K562 (cell line): ENCODE results near the gene PPFIA3. TPM values are rescaled to one million over a fixed set of nuclear protein-coding genes. Genes with fewer than 3 reads are reported as not detected.

Source experiments
- ASH1L ChIP-seq: fragments of 450-650 bp; IDR thresholded peaks from 2 replicates; pipeline ENCODE4 v1.6.1; 2018; ENCODE audit warnings: borderline replicate concordance, mild to moderate bottlenecking, low read depth; ENCODE audit not compliant: partially characterized antibody
- BRD9 ChIP-seq: fragments of 450-650 bp; IDR thresholded peaks from 2 replicates; pipeline ENCODE4 v1.6.1; 2018; ENCODE audit warnings: low read depth; ENCODE audit not compliant: partially characterized antibody
- ELF2 ChIP-seq: fragments of 250-450 bp; sonication (Bioruptor Pico); IDR thresholded peaks from 2 replicates; pipeline ENCODE4 v1.5.0; 2021; ENCODE audit warnings: mild to moderate bottlenecking
- ESRRA ChIP-seq: fragments of 450-650 bp; IDR thresholded peaks from 2 replicates; pipeline ENCODE4 v1.6.1; 2014; ENCODE audit warnings: low read depth, mild to moderate bottlenecking, moderate library complexity, borderline replicate concordance
- FOXP1 ChIP-seq: sonication (generic); formaldehyde crosslinking; IDR thresholded peaks from 2 replicates; pipeline ENCODE4 v1.8.0; 2022; ENCODE audit warnings: mild to moderate bottlenecking, missing genetic modification reagents
- GABPB1 ChIP-seq: sonication (generic); formaldehyde crosslinking; IDR thresholded peaks from 2 replicates; pipeline ENCODE4 v1.8.0; 2022; ENCODE audit warnings: mild to moderate bottlenecking, missing genetic modification reagents
- HEY1 ChIP-seq: fragments of 250-450 bp; sonication (Bioruptor Pico); IDR thresholded peaks from 2 replicates; pipeline ENCODE4 v1.5.0; 2020; ENCODE audit warnings: mild to moderate bottlenecking, moderate library complexity, borderline replicate concordance
- KAT7 ChIP-seq: sonication (generic); formaldehyde crosslinking; IDR thresholded peaks from 2 replicates; pipeline ENCODE4 v1.8.0; 2022; ENCODE audit warnings: missing genetic modification reagents, mild to moderate bottlenecking, borderline replicate concordance
- MTA3 ChIP-seq: fragments of 450-650 bp; formaldehyde crosslinking; IDR thresholded peaks from 2 replicates; pipeline ENCODE4 v1.6.1; 2017; ENCODE audit warnings: mild to moderate bottlenecking, borderline replicate concordance
- NELFE ChIP-seq: IDR thresholded peaks from 2 replicates; pipeline ENCODE4 v1.6.1; 2011; ENCODE audit warnings: mild to moderate bottlenecking; ENCODE audit not compliant: insufficient read depth, insufficient read length
- SAFB2 ChIP-seq: fragments of 200-400 bp; formaldehyde crosslinking; IDR thresholded peaks from 2 replicates; pipeline ENCODE4 v1.6.1; 2018; ENCODE audit warnings: borderline replicate concordance, low read length, low read depth, moderate library complexity; ENCODE audit not compliant: severe bottlenecking
- SIRT6 ChIP-seq: IDR thresholded peaks from one replicate; pipeline ENCODE4 v1.6.1; 2012; ENCODE audit warnings: low read depth, mild to moderate bottlenecking, control low read depth, inconsistent platforms, low read length, moderate library complexity
- SMARCC2 ChIP-seq: fragments of 450-650 bp; IDR thresholded peaks from 2 replicates; pipeline ENCODE4 v1.6.1; 2017; ENCODE audit warnings: antibody characterized with exemption, moderate library complexity, mild to moderate bottlenecking, low read depth
- STAT5B ChIP-seq: fragments of 250-450 bp; sonication (Bioruptor Pico); IDR thresholded peaks from 2 replicates; pipeline ENCODE4 v1.8.0; 2021; ENCODE audit warnings: mild to moderate bottlenecking, inconsistent platforms
- TAL1 ChIP-seq: fragments of 450-650 bp; IDR thresholded peaks from 2 replicates; pipeline ENCODE4 v1.6.1; 2016; ENCODE audit warnings: mild to moderate bottlenecking
- TEAD1 ChIP-seq, 2 experiments: fragments of 450-650 bp in 1 of 2; sonication (generic) in 1 of 2; formaldehyde crosslinking; IDR thresholded peaks; 2 replicates each; pipeline versions ENCODE4 v1.4.0 to v1.8.0; 2020 to 2022; ENCODE audit warnings: mild to moderate bottlenecking in 2 of 2, missing genetic modification reagents in 1 of 2
- TRIM28 ChIP-seq: fragments of 450-650 bp; IDR thresholded peaks from 2 replicates; pipeline ENCODE4 v1.6.1; 2017
- ZNF436 ChIP-seq: fragments of 250-450, 450-650 bp; sonication (Bioruptor Pico); formaldehyde crosslinking; IDR thresholded peaks from 2 replicates; pipeline ENCODE4 v1.7.0; 2020; ENCODE audit warnings: mild to moderate bottlenecking
- polyA plus RNA-seq, 8 experiments: library from polyadenylated mRNA; depleted of rRNA in 4 of 8; stranded (reverse) in 5 of 8; unstranded in 3 of 8; fragments of >200 nt; fragmentation: Nextera tagmentation in 2 of 8; fragmentation: Illumina TruSeq in 1 of 8; extraction: Ambion mirVana in 2 of 8; extraction: Trizol in 1 of 8; gene quantifications; 2 replicates each; pipeline versions ENCODE4 v1.2.1 to v1.2.3, GENCODE V29; 2011 to 2014; ENCODE audit warnings: inconsistent platforms in 1 of 8, missing spikeins in 1 of 8
- total RNA-seq, 7 experiments: library from RNA; depleted of rRNA in 6 of 7; stranded (reverse); fragments of >200 nt in 6 of 7; fragmentation: Illumina TruSeq in 2 of 7; extraction: Trizol in 2 of 7; gene quantifications; 2 replicates each; pipeline versions ENCODE4 v1.2.1 to v1.2.3, GENCODE V29; 2011 to 2021; ENCODE audit warnings: low replicate concordance in 1 of 7
- TF ChIP-seq, protein P1 (sequence below): fragments of 250-450 bp; sonication (Bioruptor Pico); IDR thresholded peaks from 2 replicates; pipeline ENCODE4 v1.4.0; 2020; ENCODE audit warnings: mild to moderate bottlenecking, moderate library complexity, borderline replicate concordance
- TF ChIP-seq, protein P2 (sequence below): fragments of 250-450 bp; sonication (Bioruptor Pico); IDR thresholded peaks from 2 replicates; pipeline ENCODE4 v1.4.0; 2020; ENCODE audit warnings: mild to moderate bottlenecking

Gene PPFIA3
- total and polyA plus RNA-seq, 9 of the 15 experiments (the other 6 are each of a cell fraction or from before 2014, with no cell fraction given), result 0.10 to 53.0 (median 17.6) TPM

DNA sequence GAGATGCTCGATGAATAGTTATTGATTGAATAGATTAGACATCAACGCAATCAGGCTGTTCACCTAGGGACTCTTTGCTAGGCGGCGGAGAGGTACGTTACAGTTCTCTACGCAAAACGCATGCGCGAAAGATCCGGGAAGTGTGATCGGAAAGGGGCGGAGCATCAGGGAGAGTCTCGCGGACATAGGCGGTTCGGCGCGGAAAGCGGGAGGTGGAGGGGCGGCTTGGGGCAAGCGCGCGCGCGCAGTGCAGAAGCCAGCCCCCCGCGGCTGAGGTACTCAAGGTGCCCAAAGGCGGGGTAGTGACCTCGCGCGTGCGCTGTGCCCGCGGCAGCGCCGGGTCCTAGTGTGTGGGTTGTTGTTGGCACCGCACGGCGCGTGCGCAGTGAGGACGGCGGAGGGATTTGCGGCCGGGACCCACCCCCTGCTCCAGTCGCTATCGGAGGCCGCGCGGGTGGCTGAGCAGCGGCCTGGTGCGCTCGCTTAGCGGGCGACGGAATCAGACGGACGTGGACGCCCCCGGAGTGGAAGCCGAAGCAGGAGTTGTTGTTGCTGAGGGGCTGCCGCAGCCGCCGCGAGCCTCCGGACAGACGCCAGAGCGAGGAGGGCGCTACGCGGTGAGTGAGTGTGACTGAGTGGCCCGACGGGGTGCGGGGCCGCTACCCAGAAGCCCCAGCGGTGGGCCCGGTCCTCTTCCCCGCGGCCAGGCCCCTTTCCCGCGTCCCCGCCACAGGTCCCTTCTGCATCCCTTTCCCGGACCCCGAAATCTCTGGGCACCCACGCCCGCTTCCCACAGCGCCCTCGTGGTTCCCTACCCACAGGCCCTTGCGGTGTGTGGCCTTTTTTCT lies 34.1 kb upstream of the PPFIA3 start, which contains the start of gene SNRNP70 (continued):
- TF ChIP-seq, protein P1, sequence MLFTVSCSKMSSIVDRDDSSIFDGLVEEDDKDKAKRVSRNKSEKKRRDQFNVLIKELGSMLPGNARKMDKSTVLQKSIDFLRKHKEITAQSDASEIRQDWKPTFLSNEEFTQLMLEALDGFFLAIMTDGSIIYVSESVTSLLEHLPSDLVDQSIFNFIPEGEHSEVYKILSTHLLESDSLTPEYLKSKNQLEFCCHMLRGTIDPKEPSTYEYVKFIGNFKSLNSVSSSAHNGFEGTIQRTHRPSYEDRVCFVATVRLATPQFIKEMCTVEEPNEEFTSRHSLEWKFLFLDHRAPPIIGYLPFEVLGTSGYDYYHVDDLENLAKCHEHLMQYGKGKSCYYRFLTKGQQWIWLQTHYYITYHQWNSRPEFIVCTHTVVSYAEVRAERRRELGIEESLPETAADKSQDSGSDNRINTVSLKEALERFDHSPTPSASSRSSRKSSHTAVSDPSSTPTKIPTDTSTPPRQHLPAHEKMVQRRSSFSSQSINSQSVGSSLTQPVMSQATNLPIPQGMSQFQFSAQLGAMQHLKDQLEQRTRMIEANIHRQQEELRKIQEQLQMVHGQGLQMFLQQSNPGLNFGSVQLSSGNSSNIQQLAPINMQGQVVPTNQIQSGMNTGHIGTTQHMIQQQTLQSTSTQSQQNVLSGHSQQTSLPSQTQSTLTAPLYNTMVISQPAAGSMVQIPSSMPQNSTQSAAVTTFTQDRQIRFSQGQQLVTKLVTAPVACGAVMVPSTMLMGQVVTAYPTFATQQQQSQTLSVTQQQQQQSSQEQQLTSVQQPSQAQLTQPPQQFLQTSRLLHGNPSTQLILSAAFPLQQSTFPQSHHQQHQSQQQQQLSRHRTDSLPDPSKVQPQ (CRISPR knock-in tag), result no peak
- TF ChIP-seq SAFB2 (no peak), TRIM28 (0 out of 2 replicates have a peak, but pooled peaks have one; percentile 10), BRD9 (no peak), SIRT6 (no peak), TEAD1 (CRISPR knock-in tag; IDR thresholded peaks at IDR 0.05) (peak in 1 of 2 experiments; percentile 60; a peak in 1 of 4 replicates), ESRRA (peak; percentile 78; the same call in 1 of the 2 replicates), NELFE (no peak), TAL1 (no peak), ASH1L (no peak), STAT5B (no peak), KAT7 (CRISPR knock-in tag) (peak; percentile 66), ELF2 (no peak; the same call in 1 of the 2 replicates), GABPB1 (CRISPR knock-in tag) (peak; percentile 74), MTA3 (peak; percentile 69), HEY1 (CRISPR knock-in tag) (no peak), ZNF436 (CRISPR knock-in tag) (no peak), FOXP1 (CRISPR knock-in tag) (no peak), SMARCC2 (no peak)
- TF ChIP-seq, protein P2, sequence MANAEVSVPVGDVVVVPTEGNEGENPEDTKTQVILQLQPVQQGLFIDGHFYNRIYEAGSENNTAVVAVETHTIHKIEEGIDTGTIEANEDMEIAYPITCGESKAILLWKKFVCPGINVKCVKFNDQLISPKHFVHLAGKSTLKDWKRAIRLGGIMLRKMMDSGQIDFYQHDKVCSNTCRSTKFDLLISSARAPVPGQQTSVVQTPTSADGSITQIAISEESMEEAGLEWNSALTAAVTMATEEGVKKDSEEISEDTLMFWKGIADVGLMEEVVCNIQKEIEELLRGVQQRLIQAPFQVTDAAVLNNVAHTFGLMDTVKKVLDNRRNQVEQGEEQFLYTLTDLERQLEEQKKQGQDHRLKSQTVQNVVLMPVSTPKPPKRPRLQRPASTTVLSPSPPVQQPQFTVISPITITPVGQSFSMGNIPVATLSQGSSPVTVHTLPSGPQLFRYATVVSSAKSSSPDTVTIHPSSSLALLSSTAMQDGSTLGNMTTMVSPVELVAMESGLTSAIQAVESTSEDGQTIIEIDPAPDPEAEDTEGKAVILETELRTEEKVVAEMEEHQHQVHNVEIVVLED, result peak; percentile 62; the same call in 1 of the 2 replicates
